NOMO-1 treated with dmso at 0.1 percent for 144 hours (cell line): ENCODE measurements around the gene MGAT5.

Experiments used
- DNase-seq: peaks from one replicate; lab custom pipeline; 2025; ENCODE audit not compliant: unreplicated experiment; lab: John Stamatoyannopoulos, UW

Gene MGAT5

GRCh38 chr2:134391751-134392160, 137.9 kb downstream of the MGAT5 start:
- no peak for DNase-seq

- no peak for DNase-seq
Measured at GRCh38 chr2:134392442-134393074, 138.7 kb downstream of the MGAT5 start.

- no peak for DNase-seq
Measured at GRCh38 chr2:134393075-134393461, 139.2 kb downstream of the MGAT5 start.

GRCh38 chr2:134395779-134396178, 141.9 kb downstream of the MGAT5 start:
- DNase-seq = peak; percentile 50

GRCh38 chr2:134396493-134396892, 142.6 kb downstream of the MGAT5 start:
- DNase-seq = no peak

GRCh38 chr2:134397146-134397896, 143.4 kb downstream of the MGAT5 start:
- peak; percentile 21 for DNase-seq

GRCh38 chr2:134398300-134398699, 144.4 kb downstream of the MGAT5 start:
- DNase-seq = no peak

GRCh38 chr2:134399096-134399495, 145.2 kb downstream of the MGAT5 start:
- DNase-seq = peak; percentile 37

GRCh38 chr2:134401081-134401497, 147.2 kb downstream of the MGAT5 start:
- no peak for DNase-seq

GRCh38 chr2:134401789-134402188, 147.9 kb downstream of the MGAT5 start:
- peak; percentile 21 for DNase-seq

- DNase-seq = peak; percentile 49
Measured at GRCh38 chr2:134402410-134402809, 148.5 kb downstream of the MGAT5 start.

- no peak for DNase-seq
Measured at GRCh38 chr2:134405611-134406081, 151.8 kb downstream of the MGAT5 start.

GRCh38 chr2:134406311-134406710, 152.4 kb downstream of the MGAT5 start:
- no peak for DNase-seq

- DNase-seq = no peak
Measured at GRCh38 chr2:134406736-134407135, 152.9 kb downstream of the MGAT5 start.

- no peak for DNase-seq
Measured at GRCh38 chr2:134407154-134407890, 153.4 kb downstream of the MGAT5 start.

- DNase-seq = no peak
Measured at GRCh38 chr2:134408386-134408785, 154.5 kb downstream of the MGAT5 start.

GRCh38 chr2:134408791-134409190, 154.9 kb downstream of the MGAT5 start:
- DNase-seq = no peak

- DNase-seq = no peak
Measured at GRCh38 chr2:134410006-134410405, 156.1 kb downstream of the MGAT5 start.

- no peak for DNase-seq
Measured at GRCh38 chr2:134410831-134411231, 157.0 kb downstream of the MGAT5 start.

GRCh38 chr2:134411279-134411827, 157.5 kb downstream of the MGAT5 start:
- DNase-seq = no peak

- peak; percentile 11 for DNase-seq
Measured at GRCh38 chr2:134411828-134412638, 158.2 kb downstream of the MGAT5 start.
